ENCODE results near the gene TSPAN32.

Gene TSPAN32

GRCh38 chr11:2301631-2302305 is at the start of gene TSPAN32, which contains the start of gene C11orf21:
TSPAN32 (plus strand) TSS chr11:2302013; CDS start chr11:2302150, 137 bp downstream.
C11orf21 (minus strand) TSS chr11:2301918; CDS start chr11:2301808, 110 bp downstream.
- Mint-ChIP-seq H3K9me3 (no peaks in the 10 kb centered on the region), H3K27ac (peak within 1 kb of the TSS; percentile 93), H3K4me1 (ENCODE audit: low read depth) (peaks cover 76% of the 10 kb centered on the region), H3K27me3 (no peaks in the 10 kb centered on the region), H3K4me3 (peak within 1 kb of the TSS; percentile 89), H3K36me3 (ENCODE audit: low read depth) (no peaks in the 10 kb centered on the region)

- H3K4me1 Mint-ChIP-seq (ENCODE audit: low read depth): no peaks in the 10 kb centered on the region
- H3K27me3 Mint-ChIP-seq: no peaks in the 10 kb centered on the region
- H3K36me3 Mint-ChIP-seq (ENCODE audit: low read depth): no peaks in the 10 kb centered on the region
- H3K9me3 Mint-ChIP-seq: no peaks in the 10 kb centered on the region
- H3K27ac Mint-ChIP-seq: no peak overlapping the region
- H3K4me3 Mint-ChIP-seq: no peak overlapping the region
These were observed 49.8 kb upstream of the TSPAN32 start for GRCh38 chr11:2252018-2252417.

- Mint-ChIP-seq H3K27ac (no peak overlapping the region), H3K9me3 (no peaks in the 10 kb centered on the region), H3K4me1 (ENCODE audit: low read depth) (no peaks in the 10 kb centered on the region), H3K27me3 (no peaks in the 10 kb centered on the region), H3K4me3 (no peak overlapping the region), H3K36me3 (ENCODE audit: low read depth) (no peaks in the 10 kb centered on the region)
These were observed 45.4 kb upstream of the TSPAN32 start for GRCh38 chr11:2256293-2256913.

GRCh38 chr11:2256951-2257700 is 44.7 kb upstream of the TSPAN32 start:
- Mint-ChIP-seq H3K4me3 (no peak overlapping the region), H3K9me3 (no peaks in the 10 kb centered on the region), H3K27me3 (no peaks in the 10 kb centered on the region), H3K4me1 (ENCODE audit: low read depth) (no peaks in the 10 kb centered on the region), H3K36me3 (ENCODE audit: low read depth) (no peaks in the 10 kb centered on the region), H3K27ac (no peak overlapping the region)

GRCh38 chr11:2258501-2259465 is 43.0 kb upstream of the TSPAN32 start:
- Mint-ChIP-seq H3K9me3 (no peaks in the 10 kb centered on the region), H3K27ac (no peak overlapping the region), H3K27me3 (no peaks in the 10 kb centered on the region), H3K4me1 (ENCODE audit: low read depth) (no peaks in the 10 kb centered on the region), H3K4me3 (no peak overlapping the region), H3K36me3 (ENCODE audit: low read depth) (no peaks in the 10 kb centered on the region)

GRCh38 chr11:2259466-2259830 is 42.4 kb upstream of the TSPAN32 start:
- Mint-ChIP-seq H3K9me3 (no peaks in the 10 kb centered on the region), H3K27me3 (no peaks in the 10 kb centered on the region), H3K36me3 (ENCODE audit: low read depth) (no peaks in the 10 kb centered on the region), H3K4me1 (ENCODE audit: low read depth) (no peaks in the 10 kb centered on the region), H3K27ac (no peak overlapping the region), H3K4me3 (no peak overlapping the region)

GRCh38 chr11:2259897-2260451 is 41.8 kb upstream of the TSPAN32 start:
- H3K27ac Mint-ChIP-seq: no peak overlapping the region

GRCh38 chr11:2260491-2261364 is 41.1 kb upstream of the TSPAN32 start:
- Mint-ChIP-seq H3K4me3 (no peak overlapping the region), H3K36me3 (ENCODE audit: low read depth) (no peaks in the 10 kb centered on the region), H3K4me1 (ENCODE audit: low read depth) (peaks cover 6% of the 10 kb centered on the region), H3K27me3 (no peaks in the 10 kb centered on the region), H3K27ac (no peak overlapping the region), H3K9me3 (no peaks in the 10 kb centered on the region)

More at GRCh38 chr11:2259897-2260451, 41.8 kb upstream of the TSPAN32 start:
- H3K4me3 Mint-ChIP-seq: no peak overlapping the region
- H3K36me3 Mint-ChIP-seq (ENCODE audit: low read depth): no peaks in the 10 kb centered on the region
- H3K9me3 Mint-ChIP-seq: no peaks in the 10 kb centered on the region
- H3K4me1 Mint-ChIP-seq (ENCODE audit: low read depth): no peaks in the 10 kb centered on the region
- H3K27me3 Mint-ChIP-seq: no peaks in the 10 kb centered on the region

- H3K36me3 Mint-ChIP-seq (ENCODE audit: low read depth): no peaks in the 10 kb centered on the region
- H3K27me3 Mint-ChIP-seq: no peaks in the 10 kb centered on the region
- no peak overlapping the region for H3K27ac Mint-ChIP-seq
- no peak overlapping the region for H3K4me3 Mint-ChIP-seq
- H3K4me1 Mint-ChIP-seq (ENCODE audit: low read depth): peaks cover 15% of the 10 kb centered on the region
- no peaks in the 10 kb centered on the region for H3K9me3 Mint-ChIP-seq
These were observed 40.2 kb upstream of the TSPAN32 start for GRCh38 chr11:2261436-2262230.

- Mint-ChIP-seq H3K36me3 (ENCODE audit: low read depth) (no peaks in the 10 kb centered on the region), H3K27ac (no peak overlapping the region), H3K4me1 (ENCODE audit: low read depth) (peaks cover 19% of the 10 kb centered on the region)
These were observed 39.3 kb upstream of the TSPAN32 start for GRCh38 chr11:2262301-2263070.

GRCh38 chr11:2263071-2263565 is 38.7 kb upstream of the TSPAN32 start:
- H3K9me3 Mint-ChIP-seq: no peaks in the 10 kb centered on the region
- peaks cover 26% of the 10 kb centered on the region for H3K4me1 Mint-ChIP-seq (ENCODE audit: low read depth)
- no peak overlapping the region for H3K27ac Mint-ChIP-seq
- H3K27me3 Mint-ChIP-seq: no peaks in the 10 kb centered on the region
- no peak overlapping the region for H3K4me3 Mint-ChIP-seq
- H3K36me3 Mint-ChIP-seq (ENCODE audit: low read depth): no peaks in the 10 kb centered on the region

More at GRCh38 chr11:2262301-2263070, 39.3 kb upstream of the TSPAN32 start:
- Mint-ChIP-seq H3K4me3 (no peak overlapping the region), H3K9me3 (no peaks in the 10 kb centered on the region), H3K27me3 (no peaks in the 10 kb centered on the region)

- Mint-ChIP-seq H3K36me3 (ENCODE audit: low read depth) (no peaks in the 10 kb centered on the region), H3K4me3 (no peak overlapping the region), H3K4me1 (ENCODE audit: low read depth) (peaks cover 32% of the 10 kb centered on the region), H3K27ac (no peak overlapping the region), H3K9me3 (no peaks in the 10 kb centered on the region), H3K27me3 (no peaks in the 10 kb centered on the region)
These were observed 38.0 kb upstream of the TSPAN32 start for GRCh38 chr11:2263724-2264360.
